ENCODE measurements around the gene OTUD5.
"Not testable (repeated sequence)": the region's sequence is repeated elsewhere in the genome, so short reads cannot be mapped to it uniquely, and the experiment has no call there.

The OTUD5 gene

DNA sequence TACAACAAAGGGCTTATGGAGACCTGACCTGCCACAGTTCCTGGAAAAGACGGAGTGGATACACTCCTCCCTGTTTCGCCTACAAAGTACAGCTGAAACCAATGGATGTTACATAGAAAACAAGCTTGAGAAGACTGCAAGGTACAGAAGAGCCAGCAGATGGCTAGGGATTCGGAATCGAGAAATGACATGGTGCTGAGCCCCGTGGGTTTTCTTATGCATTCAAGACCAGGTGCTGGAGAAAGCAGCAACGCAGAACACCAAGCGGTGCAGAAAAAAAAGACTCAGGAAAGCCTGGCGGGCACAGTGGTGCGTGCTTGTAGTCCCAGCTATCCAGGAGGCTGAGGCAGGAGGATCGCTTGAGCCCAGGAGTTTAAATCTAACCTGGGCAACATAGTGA, 73.7 kb downstream of the OTUD5 start:
- DNase-seq: no peak

DNA sequence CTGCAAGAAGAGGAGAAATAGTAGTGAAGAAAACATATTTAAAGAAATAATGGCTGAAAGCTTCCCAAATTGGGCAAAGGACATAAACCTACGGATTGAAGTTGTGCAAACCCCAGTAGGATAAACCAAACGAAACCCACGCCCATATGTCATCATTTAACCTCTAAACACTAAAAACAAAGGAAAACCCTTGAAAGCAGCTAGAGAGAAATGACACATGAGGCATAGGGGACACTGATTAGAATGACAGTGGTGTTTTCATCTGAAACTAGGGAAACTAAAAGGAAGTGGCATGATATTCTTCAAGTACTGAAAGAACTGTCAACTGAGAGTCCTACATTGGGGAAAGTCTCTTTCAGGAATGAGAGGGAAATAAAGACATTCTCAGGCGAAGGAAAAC, 80.5 kb downstream of the OTUD5 start:
- DNase-seq: not testable (repeated sequence)

All from effector CD8-positive, alpha-beta T cell (primary cell).